ENCODE data around the gene DCLRE1C.
"Not testable (repeated sequence)": the region's sequence is repeated elsewhere in the genome, so short reads cannot be mapped to it uniquely, and the experiment has no call there.

Gene DCLRE1C

DNA sequence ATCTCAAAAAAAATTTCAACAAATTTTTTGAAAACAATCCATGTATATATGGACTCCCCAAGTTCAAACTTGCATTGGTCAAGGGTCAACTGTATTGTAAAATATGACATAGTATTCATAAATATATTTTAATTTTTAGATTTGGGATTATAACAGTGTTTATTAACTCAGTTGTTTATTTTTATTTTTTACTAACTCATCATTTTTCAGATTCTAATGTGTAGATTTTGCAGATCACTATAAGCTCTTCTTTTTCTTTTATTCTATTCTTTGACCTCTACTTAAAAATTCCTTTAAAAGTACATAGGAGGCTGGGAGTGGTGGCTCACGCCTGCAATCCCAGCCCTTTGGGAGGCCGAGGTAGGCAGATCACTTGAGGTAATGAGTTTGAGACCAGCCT is 14.0 kb upstream of the DCLRE1C start:
- H3K27me3 ChIP-seq (ENCODE audit: low read depth, low read length) = no peaks in the 10 kb centered on the region
- no peaks in the 10 kb centered on the region for H3K9me3 ChIP-seq (ENCODE audit: control insufficient read depth in 1 of 2, low read length in 2 of 2)
- H3K4me1 ChIP-seq (ENCODE audit: control insufficient read depth in 1 of 2, insufficient read depth in 2 of 2, low read length in 2 of 2) = no peaks in the 10 kb centered on the region
- H3K4me3 ChIP-seq (ENCODE audit: low read depth in 1 of 2, low read length in 2 of 2) = no peak overlapping the region
- no peaks in the 10 kb centered on the region for H3K36me3 ChIP-seq (ENCODE audit: control insufficient read depth in 1 of 2, insufficient read depth in 2 of 2, low read length in 2 of 2)
- H3K27ac ChIP-seq (ENCODE audit: low read length) = no peak overlapping the region

DNA sequence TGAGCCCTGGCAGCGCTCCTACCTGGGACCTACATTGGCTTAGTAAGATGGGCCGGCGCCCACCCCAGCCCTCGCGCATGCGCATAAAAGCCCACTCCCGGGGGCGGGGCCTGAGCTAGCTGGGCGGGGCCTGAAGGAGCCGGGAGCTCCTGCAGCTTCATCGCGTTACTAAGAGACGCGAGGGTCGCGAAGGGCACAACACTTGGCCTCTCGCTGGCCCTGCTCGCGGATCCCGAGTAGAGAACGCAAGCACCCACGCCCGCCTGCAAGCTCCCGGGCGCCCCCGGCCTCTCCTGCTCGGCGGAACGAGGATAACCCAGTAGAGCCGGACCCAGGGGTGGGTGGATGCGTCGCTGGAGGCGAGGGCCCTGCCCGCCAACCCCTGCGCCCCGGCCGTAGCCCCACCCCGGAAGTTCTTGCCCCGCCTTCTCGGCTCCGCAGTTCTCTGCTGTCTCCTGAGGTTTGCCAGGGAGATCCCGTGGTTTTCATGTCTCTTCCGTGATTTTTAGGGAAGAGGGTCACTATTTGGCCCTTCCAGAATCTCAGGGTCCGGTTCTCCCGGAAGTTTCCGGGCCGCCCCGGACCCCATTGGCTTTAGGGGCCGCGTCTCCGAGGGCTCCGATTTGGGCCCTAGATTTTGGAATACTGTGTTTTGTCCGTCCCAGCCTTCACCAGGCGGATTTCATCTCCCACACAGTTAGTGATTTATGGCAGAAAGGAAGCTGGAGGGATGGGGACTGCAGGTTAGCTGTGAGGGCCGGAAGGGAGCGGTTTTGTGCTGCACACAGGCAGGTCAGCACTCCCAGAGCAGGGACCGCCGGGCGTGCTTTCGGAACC is 5.5 kb upstream of the DCLRE1C start, which contains the start of gene MEIG1:
Gene MEIG1, plus strand, starts transcription at position 168 of the 837 bp plus-strand sequence. CDS start 7,081 bp downstream, outside the sequence.
- Histone ChIP-seq H3K27ac (ENCODE audit: low read length) (peak within 1 kb of the TSS; percentile 97), H3K27me3 (ENCODE audit: low read depth, low read length) (no peaks in the 10 kb centered on the region), H3K36me3 (ENCODE audit: control insufficient read depth in 1 of 2, insufficient read depth in 2 of 2, low read length in 2 of 2) (no peaks in the 10 kb centered on the region), H3K4me1 (ENCODE audit: control insufficient read depth in 1 of 2, insufficient read depth in 2 of 2, low read length in 2 of 2) (peaks cover 3 to 6% of the 10 kb centered on the region in 2 donors), H3K9me3 (ENCODE audit: control insufficient read depth in 1 of 2, low read length in 2 of 2) (no peaks in the 10 kb centered on the region), H3K4me3 (ENCODE audit: low read depth in 1 of 2, low read length in 2 of 2) (peak within 1 kb of the TSS; percentile 77 to 91)

GRCh38 chr10:14958872-14959220 is 5.0 kb upstream of the DCLRE1C start:
- H3K27me3 ChIP-seq (ENCODE audit: low read depth, low read length) = no peaks in the 10 kb centered on the region
- peak overlapping the region; percentile 77 to 91 for H3K4me3 ChIP-seq (ENCODE audit: low read depth in 1 of 2, low read length in 2 of 2)
- no peaks in the 10 kb centered on the region for H3K9me3 ChIP-seq (ENCODE audit: control insufficient read depth in 1 of 2, low read length in 2 of 2)
- H3K4me1 ChIP-seq (ENCODE audit: control insufficient read depth in 1 of 2, insufficient read depth in 2 of 2, low read length in 2 of 2) = peaks cover 3 to 8% of the 10 kb centered on the region in 2 donors
- no peaks in the 10 kb centered on the region for H3K36me3 ChIP-seq (ENCODE audit: control insufficient read depth in 1 of 2, insufficient read depth in 2 of 2, low read length in 2 of 2)
- H3K27ac ChIP-seq (ENCODE audit: low read length) = peak overlapping the region; percentile 97

DNA sequence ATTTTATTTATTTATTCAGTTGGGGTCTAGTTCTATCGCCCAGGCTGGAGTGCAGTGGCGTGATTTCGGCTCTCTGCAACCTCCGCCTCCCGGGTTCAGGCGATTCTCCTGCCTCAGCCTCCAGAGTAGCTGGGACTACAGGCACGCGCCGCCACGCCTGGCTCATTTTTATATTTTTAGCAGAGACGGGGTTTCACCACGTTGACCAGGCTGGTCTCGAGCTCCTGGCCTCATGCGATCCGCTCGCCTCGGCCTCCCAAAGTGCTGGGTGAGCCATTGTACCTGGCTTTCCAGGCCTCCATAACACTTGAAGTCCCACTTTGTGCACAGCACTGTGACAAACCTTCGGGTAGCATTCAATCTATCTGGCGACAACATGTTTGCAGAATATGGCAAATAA is 1.0 kb upstream of the DCLRE1C start:
- H3K36me3 ChIP-seq (ENCODE audit: control insufficient read depth in 1 of 2, insufficient read depth in 2 of 2, low read length in 2 of 2) = no peaks in the 10 kb centered on the region
- no peaks in the 10 kb centered on the region for H3K9me3 ChIP-seq (ENCODE audit: control insufficient read depth in 1 of 2, low read length in 2 of 2)
- peak overlapping the region; percentile 81 to 92 for H3K4me3 ChIP-seq (ENCODE audit: low read depth in 1 of 2, low read length in 2 of 2)
- H3K27ac ChIP-seq (ENCODE audit: low read length) = no peak overlapping the region
- peaks cover 12 to 18% of the 10 kb centered on the region in 2 donors for H3K4me1 ChIP-seq (ENCODE audit: control insufficient read depth in 1 of 2, insufficient read depth in 2 of 2, low read length in 2 of 2)
- H3K27me3 ChIP-seq (ENCODE audit: low read depth, low read length) = no peaks in the 10 kb centered on the region

GRCh38 chr10:14953424-14954000 is 384 bp downstream of the DCLRE1C start:
- Histone ChIP-seq H3K36me3 (ENCODE audit: control insufficient read depth in 1 of 2, insufficient read depth in 2 of 2, low read length in 2 of 2) (peaks cover 0 to 4% of the 10 kb centered on the region in 2 donors), H3K27me3 (ENCODE audit: low read depth, low read length) (no peaks in the 10 kb centered on the region), H3K4me1 (ENCODE audit: control insufficient read depth in 1 of 2, insufficient read depth in 2 of 2, low read length in 2 of 2) (peaks cover 12 to 18% of the 10 kb centered on the region in 2 donors), H3K9me3 (ENCODE audit: control insufficient read depth in 1 of 2, low read length in 2 of 2) (no peaks in the 10 kb centered on the region), H3K27ac (ENCODE audit: low read length) (peak overlapping the region; percentile 82), H3K4me3 (ENCODE audit: low read depth in 1 of 2, low read length in 2 of 2) (peak overlapping the region; percentile 81 to 92)

DNA sequence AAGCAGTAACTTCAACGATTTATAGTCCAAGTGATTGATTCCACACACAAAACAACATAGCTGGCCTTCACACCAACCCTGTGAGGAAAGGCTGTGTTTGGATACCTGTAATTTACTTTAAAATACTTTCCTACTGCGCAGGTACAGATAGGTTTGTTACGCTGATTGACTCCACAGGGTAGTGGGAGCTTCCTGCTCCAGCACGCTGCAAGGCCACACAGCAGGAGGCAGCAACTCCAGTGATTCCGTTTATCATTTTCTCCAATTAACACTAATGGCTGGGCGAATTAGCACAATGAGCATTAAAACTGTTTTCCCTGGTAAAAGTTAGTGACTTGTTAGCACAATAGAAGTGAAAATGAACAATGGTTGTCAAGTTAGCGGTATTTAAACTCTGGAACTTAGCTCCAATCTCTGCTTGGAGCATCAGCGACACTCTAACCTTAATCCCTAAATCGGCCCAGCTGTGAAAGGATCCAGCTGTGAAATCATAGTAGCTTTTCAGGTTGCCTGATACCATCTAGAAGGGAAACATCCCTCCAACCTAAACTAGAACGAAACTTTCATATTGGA is 959 bp downstream of the DCLRE1C start:
- Histone ChIP-seq H3K4me3 (ENCODE audit: low read depth in 1 of 2, low read length in 2 of 2) (peak overlapping the region; percentile 81 to 92), H3K27ac (ENCODE audit: low read length) (peak overlapping the region; percentile 82), H3K27me3 (ENCODE audit: low read depth, low read length) (no peaks in the 10 kb centered on the region), H3K36me3 (ENCODE audit: control insufficient read depth in 1 of 2, insufficient read depth in 2 of 2, low read length in 2 of 2) (peaks cover 4 to 9% of the 10 kb centered on the region in 2 donors), H3K9me3 (ENCODE audit: control insufficient read depth in 1 of 2, low read length in 2 of 2) (no peaks in the 10 kb centered on the region), H3K4me1 (ENCODE audit: control insufficient read depth in 1 of 2, insufficient read depth in 2 of 2, low read length in 2 of 2) (peaks cover 12 to 18% of the 10 kb centered on the region in 2 donors)

- Histone ChIP-seq H3K36me3 (ENCODE audit: control insufficient read depth in 1 of 2, insufficient read depth in 2 of 2, low read length in 2 of 2) (peaks cover 12 to 28% of the 10 kb centered on the region in 2 donors), H3K27ac (ENCODE audit: low read length) (no peak overlapping the region), H3K9me3 (ENCODE audit: control insufficient read depth in 1 of 2, low read length in 2 of 2) (no peaks in the 10 kb centered on the region), H3K27me3 (ENCODE audit: low read depth, low read length) (no peaks in the 10 kb centered on the region), H3K4me1 (ENCODE audit: control insufficient read depth in 1 of 2, insufficient read depth in 2 of 2, low read length in 2 of 2) (peaks cover 9 to 11% of the 10 kb centered on the region in 2 donors), H3K4me3 (ENCODE audit: low read depth in 1 of 2, low read length in 2 of 2) (no peak overlapping the region)
Observed at GRCh38 chr10:14949291-14949690, 4.6 kb downstream of the DCLRE1C start.

- H3K4me1 ChIP-seq (ENCODE audit: control insufficient read depth in 1 of 2, insufficient read depth in 2 of 2, low read length in 2 of 2) = peaks cover 0 to 3% of the 10 kb centered on the region in 2 donors
- no peak overlapping the region for H3K27ac ChIP-seq (ENCODE audit: low read length)
- H3K27me3 ChIP-seq (ENCODE audit: low read depth, low read length) = no peaks in the 10 kb centered on the region
- H3K36me3 ChIP-seq (ENCODE audit: control insufficient read depth in 1 of 2, insufficient read depth in 2 of 2, low read length in 2 of 2) = peaks cover 12 to 36% of the 10 kb centered on the region in 2 donors
- H3K4me3 ChIP-seq (ENCODE audit: low read depth in 1 of 2, low read length in 2 of 2) = no peak overlapping the region
- H3K9me3 ChIP-seq (ENCODE audit: control insufficient read depth in 1 of 2, low read length in 2 of 2) = no peaks in the 10 kb centered on the region
Observed at GRCh38 chr10:14947268-14947667, 6.6 kb downstream of the DCLRE1C start.

DNA sequence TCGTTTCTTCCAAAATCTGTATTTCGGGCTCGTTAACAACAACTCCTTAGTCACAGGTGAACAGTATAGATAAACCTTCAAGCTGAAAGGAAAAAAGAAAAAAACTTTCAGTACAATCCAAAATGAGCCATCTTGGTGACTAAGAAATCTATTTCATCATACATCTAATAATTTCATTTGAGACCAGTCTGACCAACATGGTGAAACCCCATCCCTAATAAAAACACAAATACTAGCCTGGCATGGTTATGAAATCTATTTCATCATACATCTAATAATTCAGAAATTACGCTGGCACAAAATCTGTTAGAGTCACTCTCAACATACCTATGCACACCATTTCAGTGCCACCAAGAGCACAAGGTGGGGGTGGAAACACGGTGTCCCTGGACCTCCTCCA is 8.8 kb downstream of the DCLRE1C start:
- H3K4me1 ChIP-seq (ENCODE audit: control insufficient read depth in 1 of 2, insufficient read depth in 2 of 2, low read length in 2 of 2) = no peaks in the 10 kb centered on the region
- peaks cover 12 to 40% of the 10 kb centered on the region in 2 donors for H3K36me3 ChIP-seq (ENCODE audit: control insufficient read depth in 1 of 2, insufficient read depth in 2 of 2, low read length in 2 of 2)
- H3K27ac ChIP-seq (ENCODE audit: low read length) = no peak overlapping the region
- no peaks in the 10 kb centered on the region for H3K27me3 ChIP-seq (ENCODE audit: low read depth, low read length)
- H3K9me3 ChIP-seq (ENCODE audit: control insufficient read depth in 1 of 2, low read length in 2 of 2) = no peaks in the 10 kb centered on the region
- H3K4me3 ChIP-seq (ENCODE audit: low read depth in 1 of 2, low read length in 2 of 2) = no peak overlapping the region

DNA sequence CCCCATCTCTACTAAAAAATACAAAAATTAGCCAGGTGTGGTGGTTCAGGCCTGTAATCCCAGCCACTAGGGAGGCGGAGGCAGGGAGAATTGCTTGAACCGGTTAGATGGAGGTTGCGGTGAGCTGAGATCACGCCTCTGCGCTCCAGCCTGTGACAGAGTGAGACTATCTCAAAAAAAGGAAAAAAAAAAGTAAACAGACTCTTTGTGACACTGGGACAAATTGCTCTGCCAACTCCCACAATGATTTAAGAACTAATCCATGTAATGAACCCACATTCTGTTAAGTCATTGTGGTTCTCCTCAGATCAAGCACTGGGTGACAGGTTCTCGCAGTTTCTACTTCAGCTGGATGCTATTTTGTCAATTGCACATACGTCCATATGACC is 11.0 kb downstream of the DCLRE1C start:
- H3K36me3 ChIP-seq (ENCODE audit: control insufficient read depth in 1 of 2, insufficient read depth in 2 of 2, low read length in 2 of 2) = peaks cover 9 to 36% of the 10 kb centered on the region in 2 donors
- H3K9me3 ChIP-seq (ENCODE audit: control insufficient read depth in 1 of 2, low read length in 2 of 2); H3K27me3 ChIP-seq (ENCODE audit: low read depth, low read length); H3K27ac ChIP-seq (ENCODE audit: low read length); H3K4me1 ChIP-seq (ENCODE audit: control insufficient read depth in 1 of 2, insufficient read depth in 2 of 2, low read length in 2 of 2); H3K4me3 ChIP-seq (ENCODE audit: low read depth in 1 of 2, low read length in 2 of 2): not testable (repeated sequence)

- H3K27ac ChIP-seq (ENCODE audit: low read length); H3K4me3 ChIP-seq (ENCODE audit: low read depth in 1 of 2, low read length in 2 of 2); H3K27me3 ChIP-seq (ENCODE audit: low read depth, low read length); H3K4me1 ChIP-seq (ENCODE audit: control insufficient read depth in 1 of 2, insufficient read depth in 2 of 2, low read length in 2 of 2); H3K9me3 ChIP-seq (ENCODE audit: control insufficient read depth in 1 of 2, low read length in 2 of 2): not testable (repeated sequence)
- peaks cover 7 to 31% of the 10 kb centered on the region in 2 donors for H3K36me3 ChIP-seq (ENCODE audit: control insufficient read depth in 1 of 2, insufficient read depth in 2 of 2, low read length in 2 of 2)
Observed at GRCh38 chr10:14942147-14942949, 11.5 kb downstream of the DCLRE1C start.
